Activated CD4-positive, alpha-beta T cell treated with anti-CD3 and anti-CD28 coated beads for 4 hours (primary cell): ENCODE results near the gene FAM163A.
"Not testable (repeated sequence)": the region's sequence is repeated elsewhere in the genome, so short reads cannot be mapped to it uniquely, and the experiment has no call there.

Experiments used
- DNase-seq, 2 donors: peaks; one replicate each; pipeline ENCODE4 v3.0.0-alpha.2; 2020

The FAM163A gene

GRCh38 chr1:179794669-179795068, 51.6 kb downstream of the FAM163A start:
- no peak for DNase-seq

GRCh38 chr1:179798213-179798863, 55.2 kb downstream of the FAM163A start:
- no peak for DNase-seq

GRCh38 chr1:179798864-179799516, 55.9 kb downstream of the FAM163A start:
- DNase-seq = no peak

DNA sequence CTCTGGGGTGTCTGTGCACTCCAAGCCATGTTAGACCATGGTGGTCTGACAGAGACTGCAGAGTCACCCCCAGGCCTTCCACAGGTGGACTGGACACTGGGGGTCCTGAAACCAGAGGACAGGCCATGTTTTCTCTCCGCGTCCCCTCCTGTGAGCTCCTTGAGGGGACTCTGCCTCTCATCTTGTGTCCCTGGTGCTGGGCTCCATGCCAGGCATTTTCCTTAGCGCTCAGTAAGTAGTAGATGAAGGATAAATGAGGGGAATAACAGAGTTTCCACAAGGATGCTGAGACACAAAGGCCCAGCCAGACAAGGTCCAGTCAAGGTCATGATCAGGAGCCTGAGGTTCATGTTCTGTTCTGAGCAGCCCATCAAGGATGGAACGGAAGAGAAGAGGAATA, 57.4 kb downstream of the FAM163A start:
- no peak for DNase-seq

DNA sequence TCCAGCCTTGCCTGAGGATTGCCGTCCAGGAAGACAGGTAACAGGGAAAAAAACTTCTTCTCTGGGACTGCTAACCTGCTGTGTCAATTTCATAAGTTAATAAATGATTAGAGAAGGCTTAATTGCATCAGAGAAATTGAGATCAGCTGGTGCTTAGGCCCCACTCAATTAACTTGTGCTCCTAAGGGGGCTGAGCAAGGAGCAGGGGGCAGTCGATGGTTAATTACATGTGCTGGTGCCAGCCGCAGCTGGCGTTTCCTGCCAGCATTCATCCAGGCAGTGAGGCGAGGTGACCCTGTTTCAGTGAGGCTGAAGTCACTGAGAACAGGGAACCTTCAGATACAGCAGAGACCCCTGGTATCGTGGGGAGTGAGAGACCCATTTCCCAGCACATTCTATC, 60.0 kb downstream of the FAM163A start:
- DNase-seq = no peak

GRCh38 chr1:179803918-179804317, 60.8 kb downstream of the FAM163A start:
- DNase-seq = no peak

DNA sequence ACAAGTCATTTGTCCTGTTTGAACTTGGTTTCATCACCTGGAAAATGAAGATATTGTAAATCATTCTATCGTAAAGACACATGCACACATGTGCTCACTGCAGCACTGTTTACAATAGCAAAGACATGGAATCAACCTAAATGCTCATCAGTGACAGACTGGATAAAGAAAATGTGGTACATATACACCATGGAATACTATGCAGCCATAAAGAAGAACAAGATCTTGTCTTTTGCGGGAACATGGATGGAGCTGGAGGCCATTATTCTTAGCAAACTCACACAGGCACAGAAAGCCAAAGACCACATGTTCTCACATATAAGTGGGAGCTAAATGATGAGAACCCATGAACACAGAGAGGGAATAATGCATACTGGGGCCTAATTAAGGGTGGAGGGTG, 61.3 kb downstream of the FAM163A start:
- not testable (repeated sequence) for DNase-seq

DNA sequence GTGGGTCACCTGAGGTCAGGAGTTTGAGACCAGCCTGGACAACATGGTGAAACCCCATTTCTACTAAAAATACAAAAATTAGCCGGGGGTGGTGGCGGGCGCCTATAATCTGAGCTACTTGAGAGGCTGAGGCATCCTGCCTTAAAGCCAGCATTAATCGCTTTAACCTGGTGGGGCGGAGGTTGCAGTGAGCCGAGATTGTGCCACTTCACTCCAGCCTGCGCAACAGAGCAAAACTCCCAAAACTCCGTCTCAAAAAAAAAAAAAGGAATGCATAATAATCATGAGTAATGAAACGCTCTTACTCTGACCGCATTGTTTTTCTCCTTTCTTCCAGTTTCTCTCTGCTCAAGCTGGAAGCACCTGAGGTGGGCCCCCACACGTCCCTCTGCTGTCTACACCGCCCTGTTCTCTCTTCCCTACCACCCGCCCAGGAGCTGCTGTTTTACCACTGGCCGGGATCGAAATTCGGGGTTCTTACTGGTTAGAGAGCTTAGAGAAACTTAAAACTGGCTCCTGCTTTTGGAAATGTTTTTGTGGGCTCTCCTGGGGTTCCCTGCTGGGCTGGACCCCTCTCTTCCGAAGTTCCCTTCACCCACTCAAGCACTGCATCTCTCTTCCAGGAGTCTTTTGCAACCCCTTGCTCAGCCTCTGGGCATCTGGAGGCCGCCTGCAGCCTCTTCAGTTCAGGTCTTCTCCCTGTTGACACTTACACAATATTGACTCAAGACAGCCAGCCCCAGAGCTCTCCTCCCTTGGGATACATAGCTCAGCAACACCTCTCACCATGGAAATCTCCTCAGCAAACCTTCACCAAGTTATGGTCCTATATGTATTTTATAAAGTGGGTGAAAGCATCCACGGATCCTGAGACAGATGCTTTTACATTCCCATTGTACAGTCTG, 62.5 kb downstream of the FAM163A start:
- DNase-seq = no peak

- DNase-seq = no peak
These were observed 63.2 kb downstream of the FAM163A start for GRCh38 chr1:179806333-179806732.

DNA sequence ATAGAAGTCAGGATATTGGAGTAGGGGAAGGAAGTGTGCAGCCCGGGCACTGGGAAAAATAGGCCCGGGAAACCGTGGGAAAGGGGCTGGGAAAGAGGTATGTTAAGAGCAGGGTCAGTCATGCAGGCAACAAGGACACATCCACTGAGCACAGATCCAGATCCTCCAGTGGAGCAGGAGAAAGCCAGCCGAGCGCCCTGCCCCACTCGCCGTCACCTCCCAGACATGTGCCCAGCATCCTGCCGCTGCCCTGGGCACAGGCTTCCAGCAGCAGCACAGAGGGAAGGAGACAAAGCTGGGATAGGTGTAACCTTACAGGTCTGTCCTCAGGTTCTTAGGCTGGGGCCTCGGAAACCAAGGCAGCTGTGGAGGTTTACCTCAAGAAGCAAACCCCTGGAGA, 64.2 kb downstream of the FAM163A start:
- no peak for DNase-seq

DNA sequence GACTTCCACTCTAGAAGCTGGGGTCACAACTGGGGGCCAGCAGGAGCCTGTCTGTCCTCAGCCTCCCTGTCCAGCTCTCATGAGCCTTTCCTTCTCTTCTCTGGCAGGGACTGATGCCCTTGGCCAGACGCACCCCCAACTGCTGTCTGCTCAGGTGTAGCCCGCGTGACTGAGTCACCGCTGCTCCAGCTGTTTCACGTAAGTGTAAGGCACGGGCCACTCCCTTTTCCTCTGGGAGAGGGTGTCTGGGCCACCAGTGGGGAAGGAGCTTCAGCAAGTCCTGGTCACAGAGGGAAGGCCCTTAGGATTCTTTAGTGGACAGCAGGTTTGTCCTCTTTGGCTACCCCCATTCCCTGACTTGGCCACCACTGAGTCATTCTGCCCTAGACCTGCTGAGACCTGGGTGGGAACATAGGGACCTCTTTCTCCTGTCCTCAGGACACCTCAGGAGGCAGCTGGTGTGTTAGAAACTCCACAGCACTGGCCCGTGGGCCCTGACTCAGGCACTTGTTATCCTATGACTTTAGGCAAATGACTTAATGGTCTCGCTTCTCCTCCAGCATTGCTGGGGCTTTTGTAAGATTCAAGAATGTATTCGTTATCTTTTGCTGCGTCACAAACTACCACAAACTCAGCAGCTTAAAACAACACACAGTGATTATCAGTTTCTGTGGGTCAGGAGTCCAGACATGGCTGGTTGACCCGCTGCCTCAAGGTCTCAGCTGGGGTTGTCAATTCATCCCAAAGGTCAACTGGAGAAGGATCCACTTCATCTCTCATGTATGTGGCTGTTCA, 64.8 kb downstream of the FAM163A start:
- no peak for DNase-seq

DNA sequence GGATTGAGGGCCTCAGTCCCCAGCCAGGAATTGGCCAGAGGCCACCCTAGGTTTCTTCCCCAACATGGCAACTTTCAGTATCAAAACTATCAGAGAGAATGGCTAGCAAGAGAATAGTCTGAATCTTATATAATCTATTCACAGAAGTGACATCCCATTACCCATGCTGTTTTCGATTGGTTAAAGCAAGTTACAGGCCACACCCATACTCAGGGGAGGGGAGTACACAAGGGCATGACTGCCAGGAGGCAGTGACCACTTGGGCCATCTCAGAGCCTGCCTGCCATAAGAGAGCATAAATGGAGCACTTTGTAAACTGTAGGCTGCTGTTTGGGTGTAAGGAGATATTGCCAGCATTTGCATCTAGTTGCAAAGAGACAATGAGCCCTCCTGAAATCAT, 65.4 kb downstream of the FAM163A start:
- DNase-seq = no peak

DNA sequence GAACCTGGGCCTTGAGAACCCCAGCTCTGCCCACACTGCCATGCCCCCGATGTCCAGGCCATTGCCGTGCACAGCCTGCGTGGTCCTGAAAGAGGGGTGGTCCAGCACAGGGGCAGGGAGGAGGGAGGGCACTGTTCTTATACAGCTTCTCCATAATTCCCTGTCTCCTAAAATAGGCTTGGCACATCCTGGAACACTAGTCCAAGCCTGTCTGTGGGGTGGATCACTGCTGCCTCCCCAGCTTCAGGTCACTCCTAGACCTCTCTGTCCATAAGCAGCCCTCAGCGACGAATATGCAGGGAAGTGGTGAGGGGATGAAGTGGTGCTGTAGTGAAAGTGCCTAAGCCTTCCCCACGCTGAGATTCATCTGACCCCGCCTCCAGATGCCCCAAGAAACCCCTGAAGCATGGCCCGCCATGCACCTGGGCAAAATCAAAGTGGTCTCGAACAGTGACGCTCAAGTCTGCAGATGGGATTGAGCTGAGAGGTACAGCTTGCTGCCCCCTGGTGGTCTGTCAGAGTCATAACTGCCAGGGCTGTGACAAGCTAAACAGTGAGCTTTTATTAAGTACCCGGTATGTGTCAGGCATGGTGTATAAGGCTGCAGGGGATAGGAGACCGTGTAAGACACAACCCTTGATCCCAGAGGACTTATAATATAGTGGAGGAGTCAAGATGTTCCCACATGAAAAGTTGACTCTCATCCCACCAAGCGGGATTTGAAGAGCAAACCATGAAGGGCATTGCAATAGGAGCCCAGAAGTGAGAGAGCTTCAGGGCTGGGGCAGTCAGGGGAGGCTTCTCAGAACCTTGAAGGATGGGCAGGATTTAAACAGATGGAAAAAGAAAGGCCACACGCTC, 66.6 kb downstream of the FAM163A start:
- peak; percentile 60 to 66 for DNase-seq

- no peak for DNase-seq
These were observed 67.2 kb downstream of the FAM163A start for GRCh38 chr1:179810367-179810715.

DNA sequence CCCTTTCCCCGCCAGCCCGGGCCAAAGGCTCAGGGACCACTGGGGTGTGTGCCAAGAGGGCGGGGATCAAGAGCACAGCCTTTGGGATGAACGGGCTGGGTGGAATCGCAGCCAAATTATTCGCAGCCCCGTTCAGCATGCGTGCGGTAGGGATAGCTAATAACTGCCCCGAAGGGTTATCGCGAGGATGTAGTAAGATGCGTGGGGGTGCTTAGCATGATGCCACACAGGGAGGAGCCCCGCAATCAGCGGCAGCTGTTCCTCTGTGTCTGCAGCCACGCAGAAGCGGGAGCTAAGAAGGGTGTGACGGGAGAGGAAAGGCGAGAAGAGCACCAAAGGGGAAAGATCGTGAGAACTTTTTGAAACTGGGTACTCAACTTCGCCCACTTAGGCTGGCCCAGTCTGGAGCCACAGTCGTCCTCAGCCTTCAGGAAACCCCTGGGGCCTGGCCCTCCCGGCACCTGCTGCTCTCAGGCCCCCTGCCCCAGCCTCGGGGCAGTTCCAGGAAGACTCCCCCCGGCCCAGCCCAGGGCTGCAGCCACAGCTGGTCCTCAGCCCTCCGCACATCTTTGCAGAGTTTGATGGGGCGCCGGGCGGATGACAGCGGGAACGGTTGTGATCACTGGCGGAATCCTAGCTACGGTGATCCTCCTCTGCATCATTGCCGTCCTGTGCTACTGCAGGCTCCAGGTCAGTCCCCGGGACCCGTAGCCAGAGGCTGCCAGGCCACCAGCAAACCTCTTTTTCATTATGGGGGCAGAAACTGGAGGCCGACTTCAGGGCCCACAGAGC, 69.6 kb downstream of the FAM163A start:
- DNase-seq = no peak

- DNase-seq = no peak
These were observed 70.8 kb downstream of the FAM163A start for GRCh38 chr1:179813626-179814545.

DNA sequence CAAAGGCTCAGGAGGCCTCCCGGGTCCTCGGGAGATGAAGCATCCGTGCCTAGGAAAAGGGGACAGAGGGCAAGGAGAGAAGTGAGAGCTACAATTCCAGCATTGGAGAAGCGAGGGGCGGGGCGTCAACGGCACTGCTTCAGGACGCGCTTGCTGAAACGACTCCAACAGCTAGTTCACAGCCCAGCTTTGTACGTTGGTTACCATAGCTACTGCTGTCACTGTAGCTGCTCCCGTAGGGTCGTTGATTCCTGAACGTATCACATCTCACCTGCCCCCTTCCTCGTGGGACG, 71.4 kb downstream of the FAM163A start:
- DNase-seq = no peak

GRCh38 chr1:179815641-179816040, 72.5 kb downstream of the FAM163A start:
- DNase-seq = no peak

DNA sequence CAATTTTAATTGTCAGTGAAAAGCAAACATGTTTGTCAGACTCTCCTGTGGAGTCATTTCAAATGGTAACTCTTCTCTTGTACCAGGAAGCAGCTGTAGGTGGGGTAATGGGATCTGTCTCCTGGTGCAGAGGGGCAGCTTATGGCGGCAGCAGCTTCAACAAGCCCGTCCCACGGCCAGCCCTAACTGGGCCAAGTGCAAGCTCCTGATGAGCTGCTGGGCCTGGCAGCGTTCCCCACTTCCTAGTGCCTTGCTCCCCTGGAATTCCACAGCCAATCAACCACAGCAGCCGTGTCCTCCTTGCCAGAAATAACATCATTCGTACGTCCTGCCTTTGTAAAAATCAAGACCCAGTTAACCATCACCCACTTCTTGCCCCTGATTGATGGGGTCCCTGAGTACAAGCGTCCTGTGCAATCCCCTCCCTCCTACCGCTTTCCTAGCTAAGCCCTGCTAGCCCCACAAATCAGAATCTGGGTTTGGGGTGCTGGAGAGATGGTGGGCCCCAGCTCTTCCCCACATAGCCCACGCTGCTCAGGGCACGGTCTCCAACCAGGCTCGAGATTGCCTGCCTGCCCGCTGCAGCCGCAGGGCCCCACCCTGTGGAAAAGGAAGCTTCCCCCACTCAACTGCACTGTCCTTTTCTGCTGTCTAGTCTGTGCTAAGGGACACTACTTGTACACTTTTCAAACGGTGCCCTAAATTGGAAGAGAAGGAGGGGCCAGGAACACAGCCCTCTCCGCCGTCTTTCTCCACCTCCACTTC, 73.3 kb downstream of the FAM163A start:
- DNase-seq = no peak

DNA sequence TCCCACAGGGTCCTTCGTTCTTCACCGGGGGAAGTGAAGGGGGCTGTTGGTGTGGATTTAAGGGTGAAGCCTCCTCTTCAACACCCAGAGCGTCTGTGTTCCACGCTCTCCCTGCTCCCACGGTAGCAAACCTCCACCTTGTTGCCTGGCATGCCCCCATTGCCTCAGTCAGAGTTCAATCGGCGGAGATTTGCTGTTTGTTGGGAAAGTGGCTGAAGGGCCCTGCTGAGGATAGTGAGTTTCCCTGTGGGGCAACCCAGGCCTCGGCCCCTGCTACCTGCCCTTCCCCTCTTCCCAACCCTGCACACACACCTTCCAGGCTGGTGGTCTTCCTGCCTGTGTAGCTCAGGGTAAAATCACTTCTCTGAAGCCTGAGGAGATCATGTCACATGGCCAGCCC, 74.0 kb downstream of the FAM163A start:
- no peak for DNase-seq
